ENCODE data around the gene COL2A1. TPM values are rescaled to one million over a fixed set of nuclear protein-coding genes. Genes with fewer than 3 reads are reported as not detected.

Gene COL2A1
- total and polyA plus RNA-seq, 5 donors from 2014 or later, result not detected

- no peaks in the 10 kb centered on the region for H3K36me3 Mint-ChIP-seq
- H3K27me3 Mint-ChIP-seq, result peaks cover 27% of the 10 kb centered on the region
- peaks cover 0 to 5% (median 2%) of the 10 kb centered on the region in 4 donors for H3K4me1 Mint-ChIP-seq
- DNase-seq (no peak), ATAC-seq (ENCODE audit: low read depth in 2 of 2) (no peak)
- H3K27ac ChIP-seq (ENCODE audit: insufficient read depth, low read length, poor library complexity, severe bottlenecking), result no peak overlapping the region
- no peak overlapping the region for H3K4me3 ChIP-seq (ENCODE audit: low read depth, low read length)
- no peaks in the 10 kb centered on the region for H3K4me1 ChIP-seq (ENCODE audit: control insufficient read depth, insufficient read depth, low read length, poor library complexity, severe bottlenecking)
- H3K4me3 Mint-ChIP-seq, result no peak overlapping the region
- no peaks in the 10 kb centered on the region for H3K36me3 ChIP-seq (ENCODE audit: control insufficient read depth, insufficient read depth, low read length)
- H3K9me3 ChIP-seq (ENCODE audit: control insufficient read depth in 2 of 2, low read length in 2 of 2), result no peaks in the 10 kb centered on the region
- H3K27ac Mint-ChIP-seq, result peak overlapping the region in 1 of 3 donors; percentile 21
- no peaks in the 10 kb centered on the region for H3K27me3 ChIP-seq (ENCODE audit: control insufficient read depth, insufficient read depth, low read length)
- H3K9me3 Mint-ChIP-seq, result no peaks in the 10 kb centered on the region
These were observed 60.5 kb downstream of the COL2A1 start for GRCh38 chr12:47943623-47944340.

GRCh38 chr12:47942614-47943225, 61.6 kb downstream of the COL2A1 start:
- Mint-ChIP-seq H3K27ac (no peak overlapping the region), H3K9me3 (no peaks in the 10 kb centered on the region), H3K4me1 (peaks cover 0 to 5% (median 2%) of the 10 kb centered on the region in 4 donors), H3K4me3 (no peak overlapping the region), H3K27me3 (peaks cover 27% of the 10 kb centered on the region), H3K36me3 (no peaks in the 10 kb centered on the region)
- Histone ChIP-seq H3K36me3 (ENCODE audit: control insufficient read depth, insufficient read depth, low read length) (no peaks in the 10 kb centered on the region), H3K27me3 (ENCODE audit: control insufficient read depth, insufficient read depth, low read length) (no peaks in the 10 kb centered on the region), H3K9me3 (ENCODE audit: control insufficient read depth in 2 of 2, low read length in 2 of 2) (no peaks in the 10 kb centered on the region), H3K4me3 (ENCODE audit: low read depth, low read length) (no peak overlapping the region), H3K4me1 (ENCODE audit: control insufficient read depth, insufficient read depth, low read length, poor library complexity, severe bottlenecking) (no peaks in the 10 kb centered on the region), H3K27ac (ENCODE audit: insufficient read depth, low read length, poor library complexity, severe bottlenecking) (no peak overlapping the region)
- DNase-seq, result no peak
- ATAC-seq (ENCODE audit: low read depth in 2 of 2), result no peak

GRCh38 chr12:47941871-47942613, 62.2 kb downstream of the COL2A1 start:
- H3K4me3 Mint-ChIP-seq, result no peak overlapping the region
- H3K9me3 Mint-ChIP-seq, result no peaks in the 10 kb centered on the region
- peak in 1 of 2 donors; percentile 50 for ATAC-seq (ENCODE audit: low read depth in 2 of 2)
- no peaks in the 10 kb centered on the region for H3K4me1 ChIP-seq (ENCODE audit: control insufficient read depth, insufficient read depth, low read length, poor library complexity, severe bottlenecking)
- peaks cover 27% of the 10 kb centered on the region for H3K27me3 Mint-ChIP-seq
- H3K27ac Mint-ChIP-seq, result no peak overlapping the region
- no peaks in the 10 kb centered on the region for H3K36me3 Mint-ChIP-seq
- no peak overlapping the region for H3K4me3 ChIP-seq (ENCODE audit: low read depth, low read length)
- peaks cover 0 to 5% (median 2%) of the 10 kb centered on the region in 4 donors for H3K4me1 Mint-ChIP-seq
- no peaks in the 10 kb centered on the region for H3K9me3 ChIP-seq (ENCODE audit: control insufficient read depth in 2 of 2, low read length in 2 of 2)
- no peaks in the 10 kb centered on the region for H3K27me3 ChIP-seq (ENCODE audit: control insufficient read depth, insufficient read depth, low read length)
- no peaks in the 10 kb centered on the region for H3K36me3 ChIP-seq (ENCODE audit: control insufficient read depth, insufficient read depth, low read length)
- H3K27ac ChIP-seq (ENCODE audit: insufficient read depth, low read length, poor library complexity, severe bottlenecking), result no peak overlapping the region
- DNase-seq, result peak; percentile 26 to 33 (median 32)

- no peak overlapping the region for H3K4me3 ChIP-seq (ENCODE audit: low read depth, low read length)
- H3K27ac Mint-ChIP-seq, result no peak overlapping the region
- DNase-seq, result no peak
- no peaks in the 10 kb centered on the region for H3K9me3 Mint-ChIP-seq
- peaks cover 27% of the 10 kb centered on the region for H3K27me3 Mint-ChIP-seq
- no peaks in the 10 kb centered on the region for H3K27me3 ChIP-seq (ENCODE audit: control insufficient read depth, insufficient read depth, low read length)
- ATAC-seq (ENCODE audit: low read depth in 2 of 2), result no peak
- no peaks in the 10 kb centered on the region for H3K36me3 Mint-ChIP-seq
- no peak overlapping the region for H3K27ac ChIP-seq (ENCODE audit: insufficient read depth, low read length, poor library complexity, severe bottlenecking)
- H3K4me3 Mint-ChIP-seq, result no peak overlapping the region
- H3K4me1 Mint-ChIP-seq, result peaks cover 0 to 5% (median 2%) of the 10 kb centered on the region in 4 donors
- H3K36me3 ChIP-seq (ENCODE audit: control insufficient read depth, insufficient read depth, low read length), result no peaks in the 10 kb centered on the region
- no peaks in the 10 kb centered on the region for H3K4me1 ChIP-seq (ENCODE audit: control insufficient read depth, insufficient read depth, low read length, poor library complexity, severe bottlenecking)
- H3K9me3 ChIP-seq (ENCODE audit: control insufficient read depth in 2 of 2, low read length in 2 of 2), result no peaks in the 10 kb centered on the region
These were observed 62.8 kb downstream of the COL2A1 start for GRCh38 chr12:47941475-47941780.

GRCh38 chr12:47940773-47941474, 63.4 kb downstream of the COL2A1 start:
- Histone ChIP-seq H3K9me3 (ENCODE audit: control insufficient read depth in 2 of 2, low read length in 2 of 2) (no peaks in the 10 kb centered on the region), H3K27ac (ENCODE audit: insufficient read depth, low read length, poor library complexity, severe bottlenecking) (no peak overlapping the region), H3K4me3 (ENCODE audit: low read depth, low read length) (no peak overlapping the region), H3K27me3 (ENCODE audit: control insufficient read depth, insufficient read depth, low read length) (no peaks in the 10 kb centered on the region), H3K36me3 (ENCODE audit: control insufficient read depth, insufficient read depth, low read length) (no peaks in the 10 kb centered on the region), H3K4me1 (ENCODE audit: control insufficient read depth, insufficient read depth, low read length, poor library complexity, severe bottlenecking) (no peaks in the 10 kb centered on the region)
- Mint-ChIP-seq H3K36me3 (no peaks in the 10 kb centered on the region), H3K9me3 (no peaks in the 10 kb centered on the region), H3K4me1 (peaks cover 0 to 5% (median 2%) of the 10 kb centered on the region in 4 donors), H3K27me3 (peaks cover 31% of the 10 kb centered on the region), H3K27ac (no peak overlapping the region), H3K4me3 (no peak overlapping the region)
- DNase-seq (no peak), ATAC-seq (ENCODE audit: low read depth in 2 of 2) (peak in 1 of 2 donors; percentile 26)

- ATAC-seq (ENCODE audit: low read depth in 2 of 2) (no peak), DNase-seq (no peak)
- Mint-ChIP-seq H3K4me3 (no peak overlapping the region), H3K4me1 (peaks cover 0 to 5% (median 2%) of the 10 kb centered on the region in 4 donors), H3K27me3 (peaks cover 29% of the 10 kb centered on the region), H3K36me3 (no peaks in the 10 kb centered on the region), H3K9me3 (no peaks in the 10 kb centered on the region), H3K27ac (peak overlapping the region in 1 of 3 donors; percentile 72)
- H3K4me1 ChIP-seq (ENCODE audit: control insufficient read depth, insufficient read depth, low read length, poor library complexity, severe bottlenecking), result no peaks in the 10 kb centered on the region
- H3K27ac ChIP-seq (ENCODE audit: insufficient read depth, low read length, poor library complexity, severe bottlenecking), result no peak overlapping the region
- no peaks in the 10 kb centered on the region for H3K9me3 ChIP-seq (ENCODE audit: control insufficient read depth in 2 of 2, low read length in 2 of 2)
- H3K4me3 ChIP-seq (ENCODE audit: low read depth, low read length), result no peak overlapping the region
- no peaks in the 10 kb centered on the region for H3K27me3 ChIP-seq (ENCODE audit: control insufficient read depth, insufficient read depth, low read length)
- no peaks in the 10 kb centered on the region for H3K36me3 ChIP-seq (ENCODE audit: control insufficient read depth, insufficient read depth, low read length)
These were observed 65.2 kb downstream of the COL2A1 start for GRCh38 chr12:47939009-47939601.

- H3K36me3 ChIP-seq (ENCODE audit: control insufficient read depth, insufficient read depth, low read length), result no peaks in the 10 kb centered on the region
- Mint-ChIP-seq H3K36me3 (no peaks in the 10 kb centered on the region), H3K9me3 (peaks cover 0 to 3% (median 0%) of the 10 kb centered on the region in 7 donors), H3K27ac (peak overlapping the region in 1 of 3 donors; percentile 72), H3K27me3 (peaks cover 29% of the 10 kb centered on the region), H3K4me3 (no peak overlapping the region), H3K4me1 (peaks cover 0 to 5% (median 2%) of the 10 kb centered on the region in 4 donors)
- H3K4me3 ChIP-seq (ENCODE audit: low read depth, low read length), result no peak overlapping the region
- no peaks in the 10 kb centered on the region for H3K4me1 ChIP-seq (ENCODE audit: control insufficient read depth, insufficient read depth, low read length, poor library complexity, severe bottlenecking)
- no peaks in the 10 kb centered on the region for H3K27me3 ChIP-seq (ENCODE audit: control insufficient read depth, insufficient read depth, low read length)
- DNase-seq (no peak), ATAC-seq (ENCODE audit: low read depth in 2 of 2) (no peak)
- no peak overlapping the region for H3K27ac ChIP-seq (ENCODE audit: insufficient read depth, low read length, poor library complexity, severe bottlenecking)
- H3K9me3 ChIP-seq (ENCODE audit: control insufficient read depth in 2 of 2, low read length in 2 of 2), result no peaks in the 10 kb centered on the region
These were observed 65.7 kb downstream of the COL2A1 start for GRCh38 chr12:47938594-47938993.
